SHP77 (cell line): ENCODE measurements around the gene C1orf167.

Source experiments
- DNase-seq, 2 experiments: peaks; one replicate each; lab custom pipeline; 2025; lab: John Stamatoyannopoulos, UW

The C1orf167 gene

GRCh38 chr1:11835441-11836225 lies 73.6 kb downstream of the C1orf167 start:
- no peak for DNase-seq

- no peak for DNase-seq
Observed at GRCh38 chr1:11836955-11837766, 75.2 kb downstream of the C1orf167 start.

- no peak for DNase-seq
Observed at GRCh38 chr1:11837767-11838348, 75.9 kb downstream of the C1orf167 start.

GRCh38 chr1:11838349-11839272 lies 76.6 kb downstream of the C1orf167 start:
- peak; percentile 62 to 71 for DNase-seq
